ENCODE results near the gene MT1E. TPM values are rescaled to one million over a fixed set of nuclear protein-coding genes. Genes with fewer than 3 reads are reported as not detected.
A peak's percentile ranks its signal among the peaks of the same experiment; 100 is the strongest.

MT1E gene
- total and polyA plus RNA-seq, 2 of the 8 experiments (the other 6 are each of a cell fraction or from before 2014, with no cell fraction given): 7.9 to 117 TPM

DNA sequence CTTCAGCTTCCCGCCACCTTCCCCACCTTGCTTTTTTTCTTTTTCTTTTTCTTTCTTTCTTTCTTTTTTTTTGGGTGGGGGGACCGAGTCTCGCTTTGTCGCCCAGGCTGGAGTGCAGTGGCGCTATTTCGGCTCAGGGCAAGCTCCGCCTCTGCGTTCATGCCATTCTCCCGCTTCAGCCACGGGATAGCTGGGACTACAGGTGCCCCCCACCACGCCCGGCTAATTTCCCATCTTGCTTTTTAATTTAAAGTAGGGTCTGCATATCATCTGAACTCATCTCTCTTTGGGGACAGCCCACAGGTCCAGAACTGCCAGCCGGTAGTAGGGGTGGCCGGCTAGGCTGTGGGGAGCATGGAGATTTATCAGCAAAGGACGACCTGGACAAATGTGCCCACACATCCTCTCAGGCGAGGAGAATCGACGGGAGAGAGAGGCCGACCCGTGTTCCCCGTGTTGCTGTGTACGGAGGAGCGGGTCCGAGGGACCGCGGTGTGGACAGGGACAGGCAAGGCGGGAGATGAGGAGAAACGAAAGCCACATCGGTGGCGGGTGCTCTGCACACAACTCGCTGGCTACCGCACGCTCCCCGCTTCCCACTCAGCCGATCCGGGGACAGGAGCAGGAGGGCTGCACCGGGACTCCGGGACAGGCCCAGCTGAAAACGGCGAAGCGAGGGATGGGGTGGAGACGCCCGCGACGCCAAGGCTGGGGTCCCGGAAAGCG lies 9.3 kb downstream of the MT1E start (continued):
- TF ChIP-seq SP1 (IDR thresholded peaks at IDR 0.05; ENCODE audit: low read depth, low read length) (no peak), TAF1 (IDR thresholded peaks at IDR 0.05; ENCODE audit: low read depth, low read length) (no peak), CBX8 (IDR thresholded peaks at IDR 0.05; ENCODE audit: borderline replicate concordance, low read depth, low read length) (0 out of 2 replicates have a peak, but pooled peaks have one; percentile 58), NANOG (IDR thresholded peaks at IDR 0.05; ENCODE audit: insufficient read depth, low read depth, low read length, poor library complexity, severe bottlenecking) (no peak), GABPA (IDR thresholded peaks at IDR 0.05; ENCODE audit: borderline replicate concordance, insufficient read depth, low read length) (no peak), CTBP2 (IDR thresholded peaks at IDR 0.05; ENCODE audit: borderline replicate concordance, insufficient read depth, insufficient read length, low read length) (peak; percentile 18), TBP (IDR thresholded peaks at IDR 0.05; ENCODE audit: low read depth, low read length) (no peak), RFX5 (IDR thresholded peaks at IDR 0.05; ENCODE audit: borderline replicate concordance, low read depth, low read length) (no peak)
